ENCODE results near the gene ACADVL.

DNA sequence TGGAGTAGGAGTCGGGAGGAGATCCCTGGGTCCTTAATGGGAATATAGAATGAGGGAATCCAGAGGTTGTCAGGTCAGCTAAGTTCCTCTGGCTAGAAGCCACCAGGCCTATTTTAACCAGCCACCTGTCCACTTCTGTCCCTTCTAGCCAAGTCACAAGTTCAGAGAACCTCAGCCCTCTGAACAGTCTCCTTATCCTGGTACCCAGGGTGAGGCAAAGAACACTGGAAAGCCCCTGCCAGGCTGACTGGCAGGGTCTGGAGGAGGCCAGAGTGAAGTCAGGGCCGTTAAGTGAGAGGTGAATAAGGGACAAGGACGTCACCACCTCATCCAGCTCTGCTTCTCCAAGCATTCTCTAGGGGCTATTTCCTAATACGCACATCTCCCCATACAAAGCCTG lies 29.1 kb downstream of the ACADVL start:
- TF ChIP-seq POLR2AphosphoS5 (IDR thresholded peaks at IDR 0.05; ENCODE audit: borderline replicate concordance, low read depth, low read length) (no peak), FOXP2 (optimal IDR thresholded peaks at IDR 0.05; ENCODE audit: control extremely low read depth, extremely low read length, insufficient read depth) (no peak), EZH2 (IDR thresholded peaks at IDR 0.05) (no peak)
